ENCODE measurements around the gene TBK1. TPM values are rescaled to one million over a fixed set of nuclear protein-coding genes. Genes with fewer than 3 reads are reported as not detected.

The TBK1 gene
- total and polyA plus RNA-seq, 9 of the 15 experiments (the other 6 are each of a cell fraction or from before 2014, with no cell fraction given), result 20.4 to 42.0 (median 27.8) TPM

- TF ChIP-seq YY1 (IDR thresholded peaks at IDR 0.05; ENCODE audit: borderline replicate concordance in 1 of 3, control insufficient read depth in 1 of 3, extremely low read depth in 1 of 3, insufficient read depth in 3 of 3, insufficient read length in 1 of 3, insufficient replicate concordance in 2 of 3, low read depth in 1 of 3, low read length in 2 of 3) (peak in 2 of 3 experiments; percentile 5 to 19), NRF1 (conservative IDR thresholded peaks at IDR 0.05 in 1 of 2, IDR thresholded peaks at IDR 0.05 in 1 of 2) (peak in 1 of 2 experiments; percentile 6; a peak in 2 of 4 replicates), ZHX1 (conservative IDR thresholded peaks at IDR 0.05; ENCODE audit: low read length) (no peak), NKRF (IDR thresholded peaks at IDR 0.05; ENCODE audit: borderline replicate concordance) (peak; percentile 56; the same call in 1 of the 2 replicates), RBM25 (IDR thresholded peaks at IDR 0.05; ENCODE audit: low read depth, low read length, severe bottlenecking) (no peak), RBFOX2 (IDR thresholded peaks at IDR 0.05; ENCODE audit: low read depth, low read length) (peak; percentile 98), HLTF (IDR thresholded peaks at IDR 0.05) (peak; percentile 60), MTA1 (IDR thresholded peaks at IDR 0.05; ENCODE audit: borderline replicate concordance) (no peak), RBM34 (IDR thresholded peaks at IDR 0.05; ENCODE audit: borderline replicate concordance, insufficient read depth, low read length) (no peak), ZNF384 (IDR thresholded peaks at IDR 0.05; ENCODE audit: low read depth, low read length) (no peak), ETV5 (CRISPR knock-in tag; IDR thresholded peaks at IDR 0.05; ENCODE audit: low read depth) (peak; percentile 77; the same call in 1 of the 2 replicates), CC2D1A (IDR thresholded peaks at IDR 0.05) (no peak), NCOA2 (IDR thresholded peaks at IDR 0.05; ENCODE audit: partially characterized antibody in 2 of 2) (no peak), TAF9B (IDR thresholded peaks at IDR 0.05; ENCODE audit: partially characterized antibody) (peak; percentile 38), ZFP91 (CRISPR knock-in tag; IDR thresholded peaks at IDR 0.05) (no peak), ZNF511 (CRISPR knock-in tag; IDR thresholded peaks at IDR 0.05) (peak; percentile 86; the same call in 1 of the 2 replicates), THRAP3 (IDR thresholded peaks at IDR 0.05; ENCODE audit: borderline replicate concordance) (no peak)
Observed at GRCh38 chr12:64404470-64405256, 47.3 kb upstream of the TBK1 start (continued).
